CD4-positive, alpha-beta T cell (primary cell): ENCODE results near the gene TMEM176A. TPM values are rescaled to one million over a fixed set of nuclear protein-coding genes. Genes with fewer than 3 reads are reported as not detected.

Experiments
- ATAC-seq: fragments of 200-7000 bp; cut with Tn5 transposase; one replicate; pipeline ENCODE4 v1.10.0; 2022; ENCODE audit warnings: mild to moderate bottlenecking; ENCODE audit not compliant: poor library complexity
- CTCF ChIA-PET: fragments of 350-600 bp; sonication (Branson Sonifier 250); formaldehyde crosslinking; loops from one replicate; lab custom pipeline; 2021; ENCODE audit warnings: antibody characterized with exemption, inconsistent platforms; lab: Charles Lee
- POLR2A ChIA-PET: fragments of 350-600 bp; sonication (Branson Sonifier 250); formaldehyde crosslinking; loops from one replicate; lab custom pipeline; 2021; ENCODE audit warnings: antibody characterized with exemption, inconsistent platforms; lab: Charles Lee
- DNase-seq, 14 experiments: peaks; one replicate each; pipeline ENCODE4 v3.0.0-alpha.2; 2013 to 2020; ENCODE audit warnings: mixed read lengths in 2 of 14
- H3K27ac ChIP-seq, 2 donors: one replicate each; pipeline versions ENCODE4 v1.5.1 to v1.7.0; 2013; ENCODE audit warnings: low read length in 2 of 2, low read depth in 1 of 2, mild to moderate bottlenecking in 1 of 2
- H3K27me3 ChIP-seq, 2 experiments: 1 replicate in 1 of 2; 2 replicates in 1 of 2; pipeline versions ENCODE4 v1.6.1 to v1.7.0; 2013; ENCODE audit warnings: low read length in 2 of 2, control low read depth in 1 of 2, mild to moderate bottlenecking in 1 of 2, moderate library complexity in 1 of 2; ENCODE audit not compliant: insufficient read depth in 2 of 2, control insufficient read depth in 1 of 2
- H3K36me3 ChIP-seq: one replicate; pipeline ENCODE4 v1.6.1; 2013; ENCODE audit warnings: low read length, control low read depth; ENCODE audit not compliant: insufficient read depth
- H3K4me1 ChIP-seq: one replicate; pipeline ENCODE4 v1.6.1; 2013; ENCODE audit warnings: low read length, control low read depth; ENCODE audit not compliant: insufficient read depth
- H3K4me3 ChIP-seq: one replicate; pipeline ENCODE4 v1.5.1; 2013; ENCODE audit warnings: mild to moderate bottlenecking, low read length, moderate library complexity
- H3K9me3 ChIP-seq, 2 experiments: 1 replicate in 1 of 2; 2 replicates in 1 of 2; pipeline versions ENCODE4 v1.6.1 to v1.7.0; 2013; ENCODE audit warnings: low read length in 2 of 2, mild to moderate bottlenecking in 2 of 2, control low read depth in 1 of 2, moderate library complexity in 1 of 2; ENCODE audit not compliant: control insufficient read depth in 1 of 2, insufficient read depth in 1 of 2
- H3K27ac Mint-ChIP-seq: one replicate; pipeline ENCODE4 v1.8.0; 2020; ENCODE audit warnings: mixed read lengths
- H3K27me3 Mint-ChIP-seq: one replicate; pipeline ENCODE4 v1.8.0; 2021; ENCODE audit warnings: mixed read lengths
- H3K36me3 Mint-ChIP-seq: one replicate; pipeline ENCODE4 v1.8.0; 2021; ENCODE audit warnings: low read depth, mixed read lengths
- H3K4me1 Mint-ChIP-seq: one replicate; pipeline ENCODE4 v1.8.0; 2021; ENCODE audit warnings: low read depth, mixed read lengths
- H3K4me3 Mint-ChIP-seq: one replicate; pipeline ENCODE4 v1.8.0; 2020; ENCODE audit warnings: mild to moderate bottlenecking, mixed read lengths
- H3K9me3 Mint-ChIP-seq: one replicate; pipeline ENCODE4 v1.8.0; 2020; ENCODE audit warnings: mixed read lengths
- CTCF ChIP-seq: fragments of 200-600 bp; IDR thresholded peaks from one replicate; pipeline ENCODE4 v1.8.0; 2022; ENCODE audit warnings: antibody characterized with exemption, mild to moderate bottlenecking
- intact Hi-C, 2 experiments: fragments of 100-400 bp; cut with DNase I in 1 of 2; cut with micrococcal nuclease in 1 of 2; formaldehyde crosslinking; loops; one replicate each; pipeline versions ENCODE4 v1.15.1 to v1.9.0; 2023 to 2025; cut with DNase I, micrococcal nuclease
- total RNA-seq, 174 experiments: library from RNA in 2 of 174; stranded (reverse) in 2 of 174; gene quantifications; one replicate each; pipeline ENCODE4 v1.2.3 and lab custom pipeline; 2021 to 2026

Gene TMEM176A
- total RNA-seq, 2 experiments from 2014 or later, result not detected

GRCh38 chr7:150848561-150849115 is 48.1 kb downstream of the TMEM176A start:
- H3K9me3 ChIP-seq, result no peaks in the 10 kb centered on the region
- ChIA-PET CTCF (no interaction called here), POLR2A (no interaction called here)
- no peak for ATAC-seq
- Mint-ChIP-seq H3K36me3 (no peaks in the 10 kb centered on the region), H3K9me3 (no peaks in the 10 kb centered on the region), H3K27ac (no peak overlapping the region), H3K4me1 (no peaks in the 10 kb centered on the region), H3K4me3 (no peak overlapping the region), H3K27me3 (peaks cover 43% of the 10 kb centered on the region)
- H3K27me3 ChIP-seq, result peaks cover 7 to 9% of the 10 kb centered on the region in 2 experiments
- no peak overlapping the region for H3K27ac ChIP-seq
- no peak for DNase-seq
- no peak for TF ChIP-seq CTCF
- peaks cover 2% of the 10 kb centered on the region for H3K4me1 ChIP-seq
- intact Hi-C loops, result no loop called here
- no peaks in the 10 kb centered on the region for H3K36me3 ChIP-seq
- H3K4me3 ChIP-seq, result no peak overlapping the region

GRCh38 chr7:150849204-150849775 is 48.7 kb downstream of the TMEM176A start:
- no peak for ATAC-seq
- intact Hi-C loops, result no loop called here
- H3K27me3 Mint-ChIP-seq, result peaks cover 43% of the 10 kb centered on the region
- no peak for DNase-seq
- H3K4me3 Mint-ChIP-seq, result no peak overlapping the region
- Histone ChIP-seq H3K4me3 (no peak overlapping the region), H3K36me3 (no peaks in the 10 kb centered on the region), H3K27me3 (peaks cover 7 to 10% of the 10 kb centered on the region in 2 experiments), H3K27ac (no peak overlapping the region), H3K9me3 (no peaks in the 10 kb centered on the region), H3K4me1 (peaks cover 2% of the 10 kb centered on the region)
- no peak overlapping the region for H3K27ac Mint-ChIP-seq
- H3K9me3 Mint-ChIP-seq, result no peaks in the 10 kb centered on the region
- H3K36me3 Mint-ChIP-seq, result no peaks in the 10 kb centered on the region
- ChIA-PET POLR2A (no interaction called here), CTCF (no interaction called here)
- H3K4me1 Mint-ChIP-seq, result no peaks in the 10 kb centered on the region
- no peak for TF ChIP-seq CTCF

GRCh38 chr7:150850273-150850672 is 49.7 kb downstream of the TMEM176A start:
- H3K27ac ChIP-seq, result no peak overlapping the region
- H3K27me3 Mint-ChIP-seq, result peaks cover 43% of the 10 kb centered on the region
- no peak for DNase-seq
- H3K4me3 ChIP-seq, result no peak overlapping the region
- H3K27ac Mint-ChIP-seq, result no peak overlapping the region
- no peak for ATAC-seq
- intact Hi-C loops, result no loop called here
- H3K4me1 Mint-ChIP-seq, result no peaks in the 10 kb centered on the region
- H3K4me3 Mint-ChIP-seq, result no peak overlapping the region
- no peaks in the 10 kb centered on the region for H3K9me3 ChIP-seq
- H3K27me3 ChIP-seq, result peaks cover 7 to 11% of the 10 kb centered on the region in 2 experiments
- ChIA-PET CTCF (no interaction called here), POLR2A (no interaction called here)
- H3K9me3 Mint-ChIP-seq, result no peaks in the 10 kb centered on the region
- no peaks in the 10 kb centered on the region for H3K36me3 ChIP-seq
- H3K36me3 Mint-ChIP-seq, result no peaks in the 10 kb centered on the region
- no peak for TF ChIP-seq CTCF
- peaks cover 2% of the 10 kb centered on the region for H3K4me1 ChIP-seq
